Body of pancreas (tissue), 4 donors: ENCODE measurements around the gene RIPOR1. TPM values are rescaled to one million over a fixed set of nuclear protein-coding genes. Genes with fewer than 3 reads are reported as not detected.

Experiments
- ATAC-seq: fragments of 150-250 bp; one replicate; pipeline ENCODE4 v1.9.1; 2016
- DNase-seq, 4 donors: peaks; one replicate each; pipeline ENCODE4 v3.0.0-alpha.2; 2019
- H3K27ac ChIP-seq, 4 donors: fragments of 200-600 bp; sonication (generic); 1 replicate in 3 of 4; 2 replicates in 1 of 4; pipeline versions ENCODE4 v1.5.1 to v1.6.1; 2016 to 2019; ENCODE audit warnings: mild to moderate bottlenecking in 1 of 4, mixed read lengths in 1 of 4, moderate library complexity in 1 of 4
- H3K27me3 ChIP-seq, 2 donors: fragments of 200-600 bp; sonication (generic); one replicate each; pipeline ENCODE4 v1.6.0; 2016; ENCODE audit warnings: mild to moderate bottlenecking in 1 of 2
- H3K36me3 ChIP-seq, 2 donors: fragments of 200-600 bp; sonication (generic); replicated peaks in 1 of 2; 2 replicates each; pipeline ENCODE4 v1.5.1; 2016; ENCODE audit warnings: low read depth in 2 of 2; ENCODE audit not compliant: insufficient read depth in 1 of 2
- H3K4me1 ChIP-seq: fragments of 200-600 bp; sonication (generic); one replicate; pipeline ENCODE4 v1.6.0; 2016
- H3K4me3 ChIP-seq, 2 donors: fragments of 200-600 bp; sonication (generic); 1 replicate in 1 of 2; 2 replicates in 1 of 2; pipeline ENCODE4 v1.5.1; 2016 to 2019
- H3K9me3 ChIP-seq, 3 donors: fragments of 200-600 bp; sonication (generic); 1 replicate in 2 of 3; 2 replicates in 1 of 3; pipeline ENCODE4 v1.5.1; 2016
- POLR2A ChIP-seq, 3 donors: fragments of 450-650 bp; IDR thresholded peaks; one replicate each; pipeline ENCODE4 v1.6.1; 2016; ENCODE audit warnings: antibody characterized with exemption in 3 of 3, mild to moderate bottlenecking in 2 of 3
- WGBS, 2 donors: methylation state at CpG; one replicate each; pipeline ENCODE4 v1.1.5; 2017; 5-methylcytosine and 5-hydroxymethylcytosine counted together
- intact Hi-C: fragments of 100-400 bp; cut with DNase I; formaldehyde crosslinking; loops from one replicate; pipeline ENCODE4 v1.15.1; 2023
- total RNA-seq, 2 donors: library from RNA; depleted of rRNA; stranded (reverse); fragments of >200 nt; gene quantifications; one replicate each; pipeline ENCODE4 v1.1.0, GENCODE V29; 2016
- TF ChIP-seq, protein P1 (sequence below), 7 experiments: fragments of 450-650 bp in 4 of 7; fragments of 200-600 bp in 3 of 7; sonication (generic) in 3 of 7; IDR thresholded peaks; one replicate each; pipeline ENCODE4 v1.5.1; 2016 to 2019; ENCODE audit warnings: antibody characterized with exemption in 7 of 7

RIPOR1 gene
- total RNA-seq, 2 donors from 2014 or later: 37.9 to 62.6 TPM

- H3K4me3 ChIP-seq: no peak overlapping the region
- H3K27ac ChIP-seq: no peak overlapping the region
- intact Hi-C loops: no loop called here
- WGBS, 2 donors: 47 to 51% methylated on average over 4 of the region's 4 CpGs
- no peak for ATAC-seq
- peaks cover 0 to 2% of the 10 kb centered on the region in 2 donors for H3K36me3 ChIP-seq
- no peak for DNase-seq
- no peak for TF ChIP-seq POLR2A (IDR thresholded peaks at IDR 0.05)
- TF ChIP-seq, protein P1, sequence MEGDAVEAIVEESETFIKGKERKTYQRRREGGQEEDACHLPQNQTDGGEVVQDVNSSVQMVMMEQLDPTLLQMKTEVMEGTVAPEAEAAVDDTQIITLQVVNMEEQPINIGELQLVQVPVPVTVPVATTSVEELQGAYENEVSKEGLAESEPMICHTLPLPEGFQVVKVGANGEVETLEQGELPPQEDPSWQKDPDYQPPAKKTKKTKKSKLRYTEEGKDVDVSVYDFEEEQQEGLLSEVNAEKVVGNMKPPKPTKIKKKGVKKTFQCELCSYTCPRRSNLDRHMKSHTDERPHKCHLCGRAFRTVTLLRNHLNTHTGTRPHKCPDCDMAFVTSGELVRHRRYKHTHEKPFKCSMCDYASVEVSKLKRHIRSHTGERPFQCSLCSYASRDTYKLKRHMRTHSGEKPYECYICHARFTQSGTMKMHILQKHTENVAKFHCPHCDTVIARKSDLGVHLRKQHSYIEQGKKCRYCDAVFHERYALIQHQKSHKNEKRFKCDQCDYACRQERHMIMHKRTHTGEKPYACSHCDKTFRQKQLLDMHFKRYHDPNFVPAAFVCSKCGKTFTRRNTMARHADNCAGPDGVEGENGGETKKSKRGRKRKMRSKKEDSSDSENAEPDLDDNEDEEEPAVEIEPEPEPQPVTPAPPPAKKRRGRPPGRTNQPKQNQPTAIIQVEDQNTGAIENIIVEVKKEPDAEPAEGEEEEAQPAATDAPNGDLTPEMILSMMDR (IDR thresholded peaks at IDR 0.05): no peak
- H3K4me1 ChIP-seq: peaks cover 6% of the 10 kb centered on the region
- H3K9me3 ChIP-seq: no peaks in the 10 kb centered on the region
- H3K27me3 ChIP-seq: no peaks in the 10 kb centered on the region
Measured at GRCh38 chr16:67571981-67572431, 43.4 kb downstream of the RIPOR1 start.

DNA sequence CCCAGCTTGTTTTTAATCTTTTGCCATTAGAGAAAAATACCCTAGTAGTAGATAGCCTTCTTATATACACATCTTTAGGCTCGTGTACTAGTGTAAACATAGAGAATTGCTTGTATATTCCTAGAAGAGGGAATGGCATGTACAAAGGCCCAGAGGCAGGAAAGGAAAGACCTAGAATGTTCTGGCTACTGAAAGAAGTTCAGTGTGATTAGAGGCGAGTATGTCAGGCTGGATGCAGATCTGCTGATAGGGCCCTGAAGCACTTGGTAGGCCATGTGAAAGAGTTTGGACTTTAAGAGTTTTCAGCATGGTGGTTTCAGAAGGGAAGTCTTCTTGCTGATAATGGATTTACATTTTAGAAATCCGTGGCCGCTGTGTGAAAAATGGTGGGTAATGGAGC lies 51.1 kb downstream of the RIPOR1 start:
- H3K27me3 ChIP-seq: no peaks in the 10 kb centered on the region
- 81 to 95% methylated on average over 4 of the region's 4 CpGs for WGBS, 2 donors
- DNase-seq (no peak), ATAC-seq (no peak)
- TF ChIP-seq, protein P1 (IDR thresholded peaks at IDR 0.05): no peak
- TF ChIP-seq POLR2A (IDR thresholded peaks at IDR 0.05): no peak
- no peaks in the 10 kb centered on the region for H3K4me1 ChIP-seq
- no peaks in the 10 kb centered on the region for H3K9me3 ChIP-seq
- H3K4me3 ChIP-seq: no peak overlapping the region
- intact Hi-C loops: no loop called here
- H3K36me3 ChIP-seq: no peaks in the 10 kb centered on the region
- H3K27ac ChIP-seq: no peak overlapping the region

- no peaks in the 10 kb centered on the region for H3K36me3 ChIP-seq
- H3K4me1 ChIP-seq: no peaks in the 10 kb centered on the region
- 93 to 97% methylated on average over 4 of the region's 4 CpGs for WGBS, 2 donors
- DNase-seq (no peak), ATAC-seq (no peak)
- no peak overlapping the region for H3K4me3 ChIP-seq
- intact Hi-C loops: no loop called here
- H3K27me3 ChIP-seq: no peaks in the 10 kb centered on the region
- H3K27ac ChIP-seq: no peak overlapping the region
- TF ChIP-seq, protein P1 (IDR thresholded peaks at IDR 0.05): no peak
- TF ChIP-seq POLR2A (IDR thresholded peaks at IDR 0.05): no peak
- H3K9me3 ChIP-seq: no peaks in the 10 kb centered on the region
Measured at GRCh38 chr16:67580202-67580601, 51.6 kb downstream of the RIPOR1 start.

DNA sequence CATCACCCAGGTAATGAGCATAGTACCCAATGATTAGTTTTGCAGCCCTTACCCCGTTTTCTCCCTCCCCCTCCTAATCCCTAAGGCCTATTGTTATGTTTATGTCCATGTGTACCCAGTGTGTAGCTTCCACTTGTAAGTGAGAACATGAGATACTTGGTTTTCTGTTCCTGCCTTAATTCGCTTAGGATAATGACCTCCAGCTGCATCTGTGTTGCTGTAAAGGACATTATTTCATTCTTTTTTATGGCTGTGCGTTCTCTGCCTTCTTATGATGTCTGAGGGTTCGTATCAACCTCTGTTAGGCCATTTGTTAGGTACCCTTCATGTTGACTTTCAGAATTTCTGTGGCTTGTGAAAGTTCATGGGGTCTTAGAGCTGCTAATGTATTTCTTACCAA lies 64.7 kb downstream of the RIPOR1 start:
- 79 to 94% methylated on average over 4 of the region's 4 CpGs for WGBS, 2 donors
- H3K9me3 ChIP-seq: no peaks in the 10 kb centered on the region
- peaks cover 9% of the 10 kb centered on the region for H3K4me1 ChIP-seq
- intact Hi-C loops: no loop called here
- H3K4me3 ChIP-seq: no peak overlapping the region
- TF ChIP-seq, protein P1 (IDR thresholded peaks at IDR 0.05): no peak
- no peak for TF ChIP-seq POLR2A (IDR thresholded peaks at IDR 0.05)
- no peaks in the 10 kb centered on the region for H3K27me3 ChIP-seq
- ATAC-seq (no peak), DNase-seq (no peak)
- no peak overlapping the region for H3K27ac ChIP-seq
- H3K36me3 ChIP-seq: no peaks in the 10 kb centered on the region

DNA sequence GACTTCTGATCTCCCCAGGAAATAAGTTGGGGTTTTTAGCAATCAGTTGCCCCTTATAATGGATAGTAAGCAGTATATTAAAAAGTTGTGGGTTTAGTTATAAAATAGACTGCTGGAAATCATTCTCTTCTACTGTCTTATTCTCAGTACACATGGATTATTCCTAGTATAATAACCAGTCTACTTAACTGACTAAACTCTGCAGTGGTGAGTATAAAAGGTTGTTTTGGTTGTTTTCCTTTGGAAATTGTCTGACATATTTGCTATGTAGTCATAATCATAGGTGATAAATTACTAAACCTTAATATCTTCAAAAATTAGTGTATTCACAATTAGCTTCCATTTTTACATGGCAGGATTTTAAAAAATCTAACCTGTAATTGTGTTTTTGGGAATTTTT lies 65.1 kb downstream of the RIPOR1 start:
- Histone ChIP-seq H3K4me1 (peaks cover 9% of the 10 kb centered on the region), H3K27ac (no peak overlapping the region), H3K9me3 (no peaks in the 10 kb centered on the region), H3K27me3 (no peaks in the 10 kb centered on the region), H3K4me3 (no peak overlapping the region), H3K36me3 (no peaks in the 10 kb centered on the region)
- ATAC-seq: no peak
- TF ChIP-seq POLR2A (IDR thresholded peaks at IDR 0.05): no peak
- TF ChIP-seq, protein P1 (IDR thresholded peaks at IDR 0.05): no peak
- intact Hi-C loops: no loop called here
- no peak for DNase-seq
